Measurements from ENCODE around the gene KCNK4.
A peak's percentile ranks its signal among the peaks of the same experiment; 100 is the strongest.

Gene KCNK4

DNA sequence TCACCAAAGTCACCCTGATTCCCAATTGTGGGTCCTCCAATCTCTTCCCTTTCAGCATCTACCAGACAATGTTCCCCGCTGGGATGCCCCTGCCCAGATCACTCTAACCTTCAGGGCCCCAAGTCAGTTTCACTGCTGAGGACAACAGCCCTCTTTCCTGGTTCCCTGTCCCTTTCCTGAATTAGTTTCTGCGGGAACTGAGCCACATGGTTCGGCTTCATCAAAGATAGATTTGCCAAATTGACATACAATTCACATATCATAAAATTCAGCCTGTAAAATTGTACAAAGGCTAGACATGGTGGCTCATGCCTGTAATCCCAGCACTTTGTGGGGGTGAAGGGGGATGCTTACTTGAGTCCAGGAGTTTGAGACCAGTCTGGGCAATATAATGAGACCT is 36.9 kb downstream of the KCNK4 start:
- DNase-seq (ENCODE audit: low spot score), result no peak

DNA sequence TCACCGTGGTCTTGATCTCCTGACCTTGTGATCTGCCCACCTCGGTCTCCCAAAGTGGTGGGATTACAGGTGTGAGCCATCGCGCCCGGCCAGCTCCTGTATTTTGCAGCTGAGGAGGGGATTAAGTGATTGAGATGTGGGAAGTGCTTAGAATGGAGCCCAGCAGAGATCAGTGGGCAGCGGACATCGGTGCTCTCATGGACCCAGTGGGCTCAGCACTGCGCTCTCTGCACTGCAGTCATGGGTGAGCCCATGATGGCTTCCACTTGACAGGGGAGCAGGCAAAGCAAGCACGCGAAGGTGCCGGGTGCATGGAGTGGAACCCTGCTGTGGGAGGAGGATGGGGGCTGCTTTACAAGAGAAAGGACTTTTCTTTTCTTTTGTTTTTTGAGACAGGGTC is 39.8 kb downstream of the KCNK4 start:
- DNase-seq (ENCODE audit: low spot score), result no peak

DNA sequence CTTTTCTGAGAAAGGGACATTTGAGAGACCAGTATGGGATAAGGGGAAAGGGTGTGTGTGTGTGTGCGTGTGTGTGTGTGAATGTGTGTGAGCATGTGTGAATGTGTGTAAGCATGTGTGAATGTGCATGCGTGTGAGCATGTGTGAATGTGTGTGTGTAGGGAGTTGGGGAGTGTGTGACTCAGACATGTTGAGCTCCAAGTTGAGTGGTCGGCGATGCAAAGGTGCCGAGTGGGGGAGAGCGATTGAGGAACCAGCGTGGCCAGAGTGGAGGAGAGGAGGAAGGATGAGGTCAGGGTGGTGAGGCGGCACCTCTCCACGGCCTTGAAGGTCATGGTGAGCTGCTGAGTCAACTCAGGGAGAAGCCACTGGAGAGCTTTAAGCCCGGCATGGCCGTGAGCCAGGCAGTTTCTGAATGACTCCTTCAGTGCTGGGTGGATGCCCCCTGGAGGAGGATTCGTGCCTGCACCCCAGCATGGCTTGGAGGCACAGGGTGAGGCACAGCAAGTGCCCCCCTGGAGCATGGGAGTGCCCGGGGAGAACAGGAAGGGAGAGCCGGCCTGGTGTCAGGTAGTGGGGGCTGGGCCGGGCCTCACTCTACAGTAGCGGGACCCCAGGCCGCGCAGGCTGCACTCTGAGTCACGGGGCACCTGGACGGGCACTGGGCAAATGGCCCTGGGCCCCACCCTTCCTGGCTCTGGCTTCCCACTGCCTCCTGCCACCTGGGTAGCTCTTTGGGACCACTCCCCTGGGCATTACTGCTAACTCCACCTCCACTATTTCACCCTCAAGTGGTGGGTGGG is 40.7 kb downstream of the KCNK4 start:
- DNase-seq (ENCODE audit: low spot score), result peak; percentile 71

DNA sequence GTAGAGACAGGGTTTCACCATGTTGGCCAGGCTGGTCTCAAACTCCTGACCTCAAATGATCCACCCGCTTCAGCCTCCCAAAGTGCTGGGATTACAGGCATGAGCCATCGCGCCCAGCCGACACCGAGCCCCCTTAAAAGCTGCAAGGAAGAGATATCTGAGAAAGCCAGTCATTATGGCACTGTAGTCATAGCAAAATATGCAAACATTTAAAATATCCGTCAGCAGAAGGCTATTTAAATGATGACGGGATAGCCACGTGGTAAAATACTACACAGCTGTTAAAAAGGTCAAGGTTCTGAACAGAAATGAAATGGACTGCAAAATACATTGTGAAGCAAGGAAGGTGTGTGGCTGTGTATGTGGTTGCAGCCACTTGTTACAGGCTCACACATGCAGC is 42.5 kb downstream of the KCNK4 start:
- no peak for DNase-seq (ENCODE audit: low spot score)

DNA sequence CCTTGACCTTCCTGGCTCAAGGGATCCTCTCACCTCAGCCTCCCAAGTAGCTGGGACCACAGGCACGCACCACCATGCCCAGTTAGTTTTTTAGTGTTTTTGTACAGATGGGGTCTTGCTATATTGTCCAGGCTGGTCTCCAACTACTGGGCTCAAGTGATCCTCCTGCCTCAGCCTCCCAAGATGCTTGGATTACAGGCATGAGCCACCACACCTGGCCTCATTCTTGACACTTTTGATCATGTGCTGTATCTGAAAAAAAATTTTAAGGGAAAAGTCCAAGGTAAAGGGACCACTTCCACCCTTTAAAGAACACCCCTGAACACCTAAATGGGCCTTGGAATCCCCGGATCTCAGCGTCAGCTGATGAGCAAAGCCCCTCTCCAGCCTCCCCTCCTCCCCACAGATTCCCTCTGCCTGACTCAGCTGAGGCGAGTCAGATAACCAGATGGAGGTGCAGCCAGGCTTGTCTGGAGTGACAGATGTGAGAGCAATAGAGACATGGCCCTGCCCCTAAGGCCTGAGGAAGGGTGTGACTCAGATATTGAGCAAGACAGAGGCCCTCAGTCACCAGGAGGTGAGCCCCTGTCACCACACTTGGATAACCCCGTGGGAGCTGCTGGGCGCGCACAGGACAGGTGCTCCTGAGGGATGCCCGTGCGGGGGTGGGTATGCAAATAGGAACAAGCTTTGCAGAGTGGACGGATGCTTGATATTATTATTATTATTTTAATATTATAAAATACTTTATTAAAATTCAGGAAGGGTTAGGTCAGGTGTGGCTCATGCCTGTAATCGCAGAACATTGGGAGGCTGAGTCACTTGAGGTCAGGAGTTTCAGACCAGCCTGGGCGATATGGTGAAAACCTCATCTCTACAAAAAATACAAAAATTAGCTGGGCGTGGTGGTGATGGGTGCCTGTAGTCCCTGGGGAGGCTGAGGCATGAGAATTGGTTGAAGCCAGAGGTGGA is 43.9 kb downstream of the KCNK4 start:
- DNase-seq (ENCODE audit: low spot score), result peak; percentile 85

DNA sequence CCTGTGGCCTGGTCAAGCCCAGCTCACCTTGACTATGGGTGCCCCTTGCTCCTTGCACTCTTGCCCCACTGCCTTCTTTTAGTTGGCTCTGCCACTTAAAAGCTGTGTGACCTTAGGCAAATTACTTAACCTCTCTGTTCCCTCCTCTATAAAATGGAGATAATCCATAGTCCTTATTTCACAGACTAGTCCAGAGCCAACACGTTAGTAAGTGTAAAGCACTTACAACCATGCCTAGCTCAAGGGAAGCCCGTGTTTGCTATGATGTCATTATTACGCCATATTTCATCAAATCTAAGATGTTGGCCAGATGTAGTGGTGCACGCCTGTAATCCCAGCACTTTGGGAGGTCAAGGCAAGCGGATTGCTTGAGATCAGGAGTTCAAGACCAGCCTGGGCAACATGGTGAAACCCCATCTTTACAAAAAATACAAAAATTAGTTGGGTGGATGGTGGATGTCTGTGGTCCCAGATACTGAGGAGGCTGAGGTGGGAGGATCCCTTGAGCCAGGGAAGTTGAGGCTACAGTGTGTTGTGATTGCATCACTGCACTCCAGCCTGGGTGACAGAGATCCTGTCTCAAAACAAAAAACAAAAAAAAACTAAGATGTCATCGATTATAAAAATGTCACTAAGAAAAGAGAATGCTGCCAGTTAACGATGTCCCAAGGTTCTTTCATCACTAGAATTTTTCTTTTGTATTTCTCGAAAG is 46.6 kb downstream of the KCNK4 start:
- no peak for DNase-seq (ENCODE audit: low spot score)

DNA sequence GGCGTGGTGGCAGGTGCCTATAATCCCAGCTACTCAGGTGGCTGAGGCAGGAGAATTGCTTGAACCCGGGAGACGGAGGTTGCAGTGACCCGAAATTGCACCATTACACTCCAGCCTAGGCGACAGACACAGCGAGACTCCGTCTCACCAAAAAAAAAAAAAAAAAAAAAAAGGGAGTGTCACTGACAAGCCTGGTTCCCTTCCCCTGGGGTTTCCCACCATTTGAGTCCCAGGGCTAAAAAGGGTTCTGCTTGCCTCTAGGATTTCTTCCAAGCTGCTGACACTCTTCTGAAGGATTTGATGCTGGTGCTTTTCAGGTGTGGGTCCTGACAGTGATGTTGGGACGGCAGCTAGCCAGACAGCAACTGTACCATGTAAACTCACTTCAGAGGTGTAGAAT is 47.6 kb downstream of the KCNK4 start:
- DNase-seq (ENCODE audit: low spot score), result no peak

DNA sequence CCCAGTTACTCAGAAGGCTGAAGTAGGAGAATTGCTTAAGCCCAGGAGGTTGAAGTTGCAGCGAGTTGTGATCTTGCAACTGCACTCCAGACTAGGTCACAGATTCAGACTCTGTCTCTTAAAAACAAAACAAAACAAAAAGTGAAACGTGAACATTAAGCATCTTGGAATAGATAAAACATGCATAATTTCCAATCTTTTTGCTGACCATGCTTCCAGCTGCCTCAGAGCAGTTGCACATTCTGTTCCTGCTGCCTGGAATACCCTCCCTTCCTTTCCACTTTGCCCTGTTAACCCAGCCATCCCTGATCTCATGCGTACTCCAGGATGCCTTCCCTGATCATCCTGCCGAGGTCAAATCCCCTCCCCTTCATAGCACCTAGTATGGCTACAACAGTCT is 48.2 kb downstream of the KCNK4 start:
- DNase-seq (ENCODE audit: low spot score), result no peak

DNA sequence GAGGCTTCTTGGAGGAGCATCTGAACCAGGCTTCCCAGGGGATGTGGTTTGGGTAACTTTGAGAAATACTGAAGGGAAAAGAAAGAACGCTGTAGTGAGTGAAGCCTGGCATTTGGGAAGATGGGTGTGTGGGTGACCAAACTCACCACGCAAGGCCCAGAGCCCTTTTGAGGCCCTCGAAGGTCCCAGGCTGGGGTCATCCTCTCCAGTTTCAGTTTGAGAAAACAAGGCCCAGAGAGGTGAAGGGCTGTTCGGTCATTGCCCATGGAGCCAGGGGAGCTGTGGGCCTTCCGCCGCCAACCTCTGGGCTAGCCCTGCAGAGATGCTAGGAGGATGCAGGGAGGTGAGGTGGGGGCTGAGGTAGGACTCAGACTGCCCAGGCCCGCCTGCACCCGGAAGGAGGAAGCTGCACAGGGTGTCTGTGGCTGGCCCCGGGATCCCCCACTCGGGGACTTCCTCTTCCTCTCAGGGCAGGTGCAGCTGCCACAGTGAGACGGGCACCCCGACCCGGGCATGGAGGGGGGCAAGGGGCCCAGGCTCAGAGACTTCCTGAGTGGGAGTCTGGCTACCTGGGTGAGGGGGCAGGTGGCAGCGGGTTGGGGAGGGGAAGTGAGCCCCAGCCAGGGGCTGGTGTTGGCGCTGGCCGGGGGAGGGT is 48.8 kb downstream of the KCNK4 start, which contains the start of gene CCDC88B:
Gene CCDC88B (plus strand): TSS at position 451 of the 655 bp plus-strand sequence. CDS start 63 bp downstream, at position 514.
- DNase-seq (ENCODE audit: low spot score), result peak; percentile 94

DNA sequence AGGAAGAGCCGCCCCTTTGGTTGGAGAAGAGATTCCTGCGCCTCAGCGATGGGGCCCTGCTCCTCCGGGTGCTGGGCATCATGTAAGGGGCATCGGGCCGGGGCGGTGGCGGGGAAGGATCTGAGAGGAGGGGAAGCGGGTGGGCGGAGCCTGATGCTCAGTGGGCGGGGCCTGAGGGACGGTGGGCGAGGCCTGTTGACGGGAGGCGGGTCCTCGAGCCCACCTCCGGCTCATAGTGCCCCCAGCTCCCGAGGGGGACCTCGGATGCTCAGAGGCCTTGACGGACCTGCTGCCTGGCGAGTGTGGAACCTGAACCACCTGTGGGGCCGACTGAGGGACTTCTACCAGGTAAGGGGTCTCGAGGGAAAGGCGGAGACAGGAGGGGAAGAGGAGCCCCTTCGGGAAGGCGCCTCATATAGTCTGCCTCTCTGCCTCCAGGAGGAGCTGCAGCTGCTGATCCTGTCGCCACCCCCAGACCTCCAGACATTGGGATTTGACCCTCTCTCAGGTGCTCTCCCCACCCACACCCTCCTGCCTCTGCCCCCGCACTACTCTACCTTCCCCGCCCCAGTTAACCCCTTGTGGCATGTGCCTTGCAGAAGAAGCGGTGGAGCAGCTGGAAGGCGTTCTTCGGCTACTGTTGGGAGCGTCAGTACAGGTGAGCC is 49.7 kb downstream of the KCNK4 start:
- peak; percentile 88 for DNase-seq (ENCODE audit: low spot score)

DNA sequence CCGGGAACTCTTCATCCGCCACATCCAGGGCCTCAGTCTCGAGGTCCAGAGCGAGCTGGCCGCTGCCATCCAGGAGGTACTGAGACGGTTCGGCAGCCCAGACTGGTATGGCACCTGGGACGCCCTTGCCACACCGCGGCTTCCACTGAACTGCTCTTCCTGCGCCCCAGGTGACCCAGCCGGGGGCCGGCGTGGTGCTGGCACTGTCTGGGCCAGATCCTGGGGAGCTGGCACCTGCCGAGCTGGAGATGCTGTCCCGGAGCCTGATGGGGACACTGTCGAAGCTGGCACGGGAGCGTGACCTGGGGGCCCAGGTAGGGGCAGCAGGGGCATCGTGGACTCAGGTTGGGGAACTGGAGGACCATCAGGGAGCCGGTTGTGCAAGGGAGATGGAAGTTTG is 50.3 kb downstream of the KCNK4 start:
- DNase-seq (ENCODE audit: low spot score), result no peak

DNA sequence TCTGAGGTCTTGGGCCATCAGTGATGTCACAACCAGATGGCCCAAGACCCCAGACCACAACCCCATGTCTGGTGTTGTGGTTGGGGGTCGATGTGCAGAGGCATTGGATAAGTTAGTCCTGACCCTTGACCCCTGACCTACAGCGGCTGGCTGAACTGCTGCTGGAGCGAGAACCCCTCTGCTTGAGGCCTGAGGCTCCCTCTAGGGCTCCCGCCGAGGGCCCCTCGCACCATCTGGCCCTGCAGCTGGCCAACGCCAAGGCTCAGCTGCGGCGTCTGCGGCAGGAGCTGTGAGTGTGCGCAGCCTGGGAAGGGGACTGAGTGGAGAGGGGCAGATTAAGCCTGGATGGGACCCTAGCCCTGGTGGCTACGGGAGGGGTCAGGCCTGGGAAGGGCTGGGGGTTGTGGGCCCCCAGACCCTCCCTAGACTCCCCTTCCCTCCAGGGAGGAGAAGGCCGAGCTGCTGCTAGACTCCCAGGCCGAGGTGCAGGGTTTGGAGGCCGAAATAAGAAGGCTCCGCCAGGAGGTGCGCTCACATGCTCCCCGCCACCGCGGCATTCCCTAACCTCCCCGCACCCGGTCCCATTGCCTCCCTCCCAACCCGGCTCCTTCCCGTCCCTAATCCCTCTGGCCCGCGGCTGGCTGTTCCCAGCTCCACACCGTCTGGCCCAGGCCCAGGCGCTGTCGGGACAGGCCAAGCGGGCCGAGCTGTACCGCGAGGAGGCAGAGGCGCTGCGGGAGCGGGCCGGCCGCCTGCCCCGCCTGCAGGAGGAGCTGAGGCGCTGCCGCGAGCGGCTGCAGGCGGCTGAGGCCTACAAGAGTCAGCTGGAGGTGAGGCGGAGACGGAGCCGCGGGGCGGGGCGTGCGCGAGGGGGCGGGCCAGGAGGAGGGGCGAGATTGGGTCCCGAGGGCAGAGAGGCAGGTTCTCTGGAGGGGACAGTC is 51.0 kb downstream of the KCNK4 start:
- DNase-seq (ENCODE audit: low spot score), result peak; percentile 94

DNA sequence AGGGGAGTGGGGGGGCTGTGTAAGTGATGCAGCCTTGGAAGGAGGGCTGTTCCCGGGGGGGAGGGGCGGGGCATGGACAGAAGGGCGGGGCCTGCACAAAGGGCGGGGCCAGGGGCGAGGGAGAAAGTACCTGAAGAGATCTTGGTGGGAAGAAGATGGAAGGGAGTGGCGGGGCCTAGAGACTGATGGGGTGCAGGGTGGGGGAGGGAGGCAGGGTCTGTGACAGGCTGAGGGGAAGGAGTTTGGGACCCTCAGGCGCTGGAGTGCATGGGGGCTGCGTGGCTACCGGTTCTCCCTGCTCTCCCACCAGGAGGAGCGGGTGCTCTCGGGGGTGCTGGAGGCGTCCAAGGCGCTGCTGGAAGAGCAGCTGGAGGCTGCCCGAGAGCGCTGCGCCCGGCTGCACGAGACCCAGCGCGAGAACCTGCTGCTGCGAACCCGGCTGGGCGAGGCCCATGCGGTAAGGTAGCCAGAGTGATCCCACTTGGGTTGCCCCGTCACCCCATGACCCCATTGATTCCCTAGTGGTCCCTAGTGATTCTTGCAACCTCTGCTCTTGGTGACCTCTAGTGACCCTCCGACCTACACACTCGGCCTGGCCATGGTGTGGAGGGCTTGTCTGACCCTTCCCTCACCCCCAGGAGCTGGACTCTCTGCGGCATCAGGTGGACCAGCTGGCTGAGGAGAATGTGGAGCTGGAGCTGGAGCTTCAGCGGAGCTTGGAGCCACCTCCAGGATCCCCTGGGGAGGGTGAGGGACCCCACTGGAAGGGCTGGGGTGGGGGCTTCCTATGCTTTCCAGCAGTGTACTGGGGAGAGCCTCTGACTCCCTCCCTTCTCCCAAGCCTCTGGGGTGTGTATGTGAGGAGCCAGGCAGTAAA is 52.0 kb downstream of the KCNK4 start:
- no peak for DNase-seq (ENCODE audit: low spot score)

DNA sequence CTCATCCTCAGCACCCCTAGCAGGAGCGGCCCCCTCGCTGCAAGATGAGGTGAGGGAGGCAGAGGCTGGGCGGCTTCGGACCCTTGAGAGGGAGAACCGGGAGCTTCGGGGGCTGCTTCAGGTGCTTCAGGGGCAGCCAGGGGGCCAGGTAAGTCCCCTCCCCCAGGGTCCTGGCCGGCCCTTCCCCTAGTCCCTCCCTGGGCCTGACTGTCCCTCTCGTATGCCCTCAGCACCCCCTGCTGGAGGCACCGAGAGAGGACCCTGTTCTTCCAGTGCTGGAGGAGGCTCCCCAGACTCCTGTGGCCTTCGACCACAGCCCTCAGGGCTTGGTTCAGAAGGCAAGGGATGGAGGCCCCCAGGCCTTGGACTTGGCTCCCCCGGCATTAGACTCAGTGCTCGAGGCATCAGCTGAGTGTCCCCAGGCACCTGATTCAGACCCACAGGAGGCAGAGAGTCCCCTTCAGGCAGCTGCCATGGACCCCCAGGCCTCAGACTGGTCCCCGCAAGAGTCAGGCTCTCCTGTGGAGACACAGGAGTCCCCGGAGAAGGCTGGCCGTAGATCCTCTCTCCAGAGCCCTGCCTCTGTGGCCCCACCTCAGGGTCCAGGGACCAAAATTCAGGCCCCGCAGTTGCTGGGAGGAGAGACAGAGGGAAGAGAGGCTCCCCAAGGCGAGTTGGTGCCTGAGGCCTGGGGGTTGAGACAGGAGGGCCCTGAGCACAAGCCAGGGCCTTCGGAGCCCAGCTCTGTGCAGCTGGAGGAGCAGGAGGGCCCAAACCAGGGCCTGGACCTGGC is 52.9 kb downstream of the KCNK4 start:
- DNase-seq (ENCODE audit: low spot score), result no peak

DNA sequence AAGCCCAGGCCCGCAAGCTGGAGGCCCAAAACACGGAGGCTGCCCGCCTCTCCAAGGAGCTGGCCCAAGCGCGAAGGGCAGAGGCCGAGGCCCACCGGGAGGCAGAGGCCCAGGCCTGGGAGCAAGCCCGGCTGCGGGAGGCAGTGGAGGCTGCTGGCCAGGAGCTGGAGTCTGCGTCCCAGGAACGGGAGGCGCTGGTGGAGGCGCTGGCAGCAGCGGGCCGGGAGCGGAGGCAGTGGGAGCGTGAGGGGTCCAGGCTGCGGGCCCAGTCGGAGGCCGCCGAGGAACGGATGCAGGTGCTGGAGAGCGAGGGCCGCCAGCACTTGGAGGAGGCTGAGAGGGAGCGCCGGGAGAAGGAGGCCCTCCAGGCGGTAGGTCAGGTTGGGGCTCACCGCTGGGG is 53.7 kb downstream of the KCNK4 start:
- no peak for DNase-seq (ENCODE audit: low spot score)

DNA sequence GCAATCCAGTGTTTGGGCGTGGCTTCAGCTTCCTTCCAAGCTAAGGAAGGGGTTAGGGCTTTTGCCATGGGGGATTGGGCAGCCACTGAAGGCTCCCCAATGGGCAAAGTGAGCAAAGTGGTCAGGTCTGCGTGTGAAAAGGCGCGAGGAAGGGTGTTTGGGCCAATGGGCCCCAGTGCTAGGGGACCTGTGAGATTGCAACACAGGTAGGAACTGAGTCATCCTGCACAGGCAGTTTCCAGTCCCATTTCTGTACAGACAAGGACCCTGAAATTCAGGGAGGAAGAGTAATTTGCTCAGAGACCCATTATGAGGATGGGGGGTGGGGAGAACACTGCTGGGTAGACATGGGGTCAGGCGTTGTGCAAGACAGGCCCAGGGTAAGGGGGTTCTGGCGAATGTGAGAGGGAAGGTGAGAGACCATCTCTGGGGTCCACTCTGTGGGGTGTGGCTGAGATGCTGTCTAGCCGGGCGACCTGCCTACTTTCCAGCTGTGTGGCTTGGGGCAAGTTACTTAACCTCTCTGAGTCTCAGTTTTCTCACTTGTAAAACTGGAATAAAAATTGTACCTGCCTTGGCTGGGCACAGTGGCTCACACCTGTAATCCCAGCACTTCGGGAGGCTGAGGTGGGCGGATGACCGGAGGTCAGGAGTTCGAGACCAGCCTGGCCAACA is 56.2 kb downstream of the KCNK4 start:
- no peak for DNase-seq (ENCODE audit: low spot score)

DNA sequence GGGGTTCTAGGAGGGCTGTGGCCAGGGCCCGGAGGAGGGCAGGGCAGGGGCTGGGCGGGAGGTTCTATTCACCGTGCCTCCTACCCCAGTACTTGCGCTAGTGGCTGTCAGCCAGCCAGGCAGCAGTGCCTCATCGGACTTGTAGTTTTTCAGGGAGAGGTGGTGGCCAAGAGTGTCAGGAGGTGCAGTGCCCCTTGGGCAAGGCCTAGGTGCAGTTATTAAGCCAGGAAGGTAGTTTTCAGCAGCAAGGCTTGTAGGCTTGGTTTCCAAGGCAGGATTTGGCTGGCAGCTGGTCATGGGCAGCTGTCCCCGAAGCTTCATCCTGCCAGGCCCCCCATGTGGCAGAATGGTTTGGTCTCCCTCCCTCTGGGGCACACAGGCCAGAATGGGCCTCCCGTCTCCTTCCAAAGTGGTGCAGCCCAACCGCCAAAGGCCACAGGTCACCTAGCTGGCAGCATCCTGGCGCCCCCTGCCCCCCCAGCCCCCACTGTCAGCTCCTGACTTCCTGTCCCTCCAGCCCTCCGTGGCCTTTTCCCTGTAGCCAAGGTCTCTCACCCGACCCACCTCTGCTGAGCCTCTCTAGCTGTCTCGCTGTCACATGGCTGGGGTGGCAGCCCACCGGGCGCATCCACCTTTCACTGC is 57.4 kb downstream of the KCNK4 start:
- DNase-seq (ENCODE audit: low spot score), result no peak

All from germinal center (tissue), 1 donor.